RWPE2 (cell line): ENCODE data around the gene ZFP36.
A peak's percentile ranks its signal among the peaks of the same experiment; 100 is the strongest.

ENCODE experiments used
- ATAC-seq: fragments of 200-7000 bp; cut with Tn5 transposase; 3 replicates; pipeline ENCODE4 v1.9.1; 2021; ENCODE audit warnings: low read depth
- DNase-seq: peaks from one replicate; pipeline ENCODE4 v3.0.0-alpha.2; 2020; ENCODE audit warnings: low spot score
- H3K27ac ChIP-seq: fragments of 450-650 bp; 2 replicates; pipeline ENCODE4 v1.5.1; 2017; ENCODE audit warnings: mild to moderate bottlenecking; ENCODE audit not compliant: poor library complexity, severe bottlenecking
- H3K27me3 ChIP-seq: fragments of 250-450 bp; sonication (Bioruptor Pico); 2 replicates; pipeline ENCODE4 v1.5.1; 2021; ENCODE audit warnings: mild to moderate bottlenecking, moderate library complexity; ENCODE audit not compliant: insufficient read depth, poor library complexity, severe bottlenecking
- H3K36me3 ChIP-seq: fragments of 250-450 bp; sonication (Bioruptor Pico); 2 replicates; pipeline ENCODE4 v1.5.1; 2020; ENCODE audit warnings: low read depth, mild to moderate bottlenecking, moderate library complexity
- H3K4me1 ChIP-seq: fragments of 250-450 bp; sonication (Bioruptor Pico); 2 replicates; pipeline ENCODE4 v1.5.1; 2021; ENCODE audit warnings: mild to moderate bottlenecking, moderate library complexity; ENCODE audit not compliant: insufficient read depth, poor library complexity, severe bottlenecking
- H3K4me3 ChIP-seq: fragments of 250-450 bp; sonication (Bioruptor Pico); 2 replicates; pipeline ENCODE4 v1.5.1; 2021; ENCODE audit warnings: mild to moderate bottlenecking, moderate library complexity; ENCODE audit not compliant: severe bottlenecking
- H3K9me3 ChIP-seq: fragments of 250-450 bp; sonication (Bioruptor Pico); 2 replicates; pipeline ENCODE4 v1.5.1; 2021; ENCODE audit warnings: mild to moderate bottlenecking, moderate library complexity; ENCODE audit not compliant: severe bottlenecking
- CTCF ChIP-seq: fragments of 450-650 bp; IDR thresholded peaks from one replicate; pipeline ENCODE4 v1.5.1; 2017; ENCODE audit warnings: mild to moderate bottlenecking, moderate library complexity; ENCODE audit not compliant: poor library complexity, severe bottlenecking

ZFP36 gene

DNA sequence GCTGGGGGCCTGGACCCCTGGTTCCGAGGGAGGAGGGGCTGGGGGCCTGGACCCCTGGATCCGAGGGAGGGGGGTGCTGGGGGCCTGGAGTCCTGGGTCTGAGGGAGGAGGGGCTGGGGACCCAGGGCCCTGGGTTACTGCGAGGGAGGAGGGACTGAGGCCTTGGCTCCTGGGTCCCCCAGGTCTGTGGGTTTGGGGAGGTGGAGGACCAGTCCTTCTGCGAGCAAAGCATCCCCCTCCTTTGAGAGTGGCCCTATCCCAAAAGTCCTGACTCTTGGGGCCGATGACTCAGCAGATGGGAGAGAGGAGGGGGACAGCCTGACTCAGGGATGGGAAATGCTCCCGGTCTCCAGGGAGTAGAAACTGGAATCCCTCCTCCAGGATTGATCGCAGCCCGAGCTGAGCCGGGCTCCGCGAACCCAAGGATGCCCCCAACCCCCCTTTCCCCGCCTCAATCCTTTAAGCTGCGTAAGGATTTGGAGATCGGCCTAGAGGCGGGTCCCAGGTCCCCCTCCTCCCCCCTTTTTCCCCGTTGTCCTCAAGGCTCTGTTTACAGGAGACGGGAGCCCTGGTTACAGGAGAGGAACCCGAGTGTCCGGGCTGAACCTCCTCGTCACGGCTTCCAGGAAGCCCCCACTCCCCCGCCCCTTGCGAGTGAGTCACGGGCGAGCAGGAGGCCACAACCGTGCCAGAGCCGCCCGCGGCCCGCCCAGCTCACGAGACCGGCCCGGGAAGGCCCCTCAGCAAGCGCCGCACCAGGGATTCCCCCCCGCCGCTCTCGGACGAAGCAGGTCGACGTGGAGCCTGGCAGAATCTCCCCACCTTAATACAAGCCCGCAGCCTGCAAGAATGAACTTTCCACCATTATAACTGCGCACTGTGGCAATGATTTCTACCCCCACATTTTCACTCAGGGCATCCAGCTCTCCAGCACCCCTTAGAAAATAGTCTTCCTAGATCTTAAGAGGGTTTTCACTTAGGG, 3.0 kb upstream of the ZFP36 start:
- peak; percentile 56 for ATAC-seq
- Histone ChIP-seq H3K27ac (peak overlapping the region; percentile 98), H3K27me3 (no peaks in the 10 kb centered on the region), H3K4me3 (peak overlapping the region; percentile 20), H3K4me1 (peaks cover 27% of the 10 kb centered on the region), H3K36me3 (peaks cover 23% of the 10 kb centered on the region), H3K9me3 (no peaks in the 10 kb centered on the region)
- no peak for TF ChIP-seq CTCF
- peak; percentile 98 for DNase-seq

GRCh38 chr19:39405261-39405957, 1.2 kb upstream of the ZFP36 start:
- H3K9me3 ChIP-seq, result no peaks in the 10 kb centered on the region
- DNase-seq (no peak), ATAC-seq (no peak)
- peaks cover 23% of the 10 kb centered on the region for H3K4me1 ChIP-seq
- TF ChIP-seq CTCF, result no peak
- peaks cover 25% of the 10 kb centered on the region for H3K36me3 ChIP-seq
- peak overlapping the region; percentile 97 for H3K27ac ChIP-seq
- no peak overlapping the region for H3K4me3 ChIP-seq
- no peaks in the 10 kb centered on the region for H3K27me3 ChIP-seq

- H3K9me3 ChIP-seq, result no peaks in the 10 kb centered on the region
- peak overlapping the region; percentile 89 for H3K4me3 ChIP-seq
- H3K27me3 ChIP-seq, result no peaks in the 10 kb centered on the region
- DNase-seq, result no peak
- H3K27ac ChIP-seq, result peak overlapping the region; percentile 97
- H3K36me3 ChIP-seq, result peaks cover 25% of the 10 kb centered on the region
- H3K4me1 ChIP-seq, result peaks cover 30% of the 10 kb centered on the region
- TF ChIP-seq CTCF, result no peak
- ATAC-seq, result no peak
Measured at GRCh38 chr19:39405958-39406655, 540 bp upstream of the ZFP36 start.

DNA sequence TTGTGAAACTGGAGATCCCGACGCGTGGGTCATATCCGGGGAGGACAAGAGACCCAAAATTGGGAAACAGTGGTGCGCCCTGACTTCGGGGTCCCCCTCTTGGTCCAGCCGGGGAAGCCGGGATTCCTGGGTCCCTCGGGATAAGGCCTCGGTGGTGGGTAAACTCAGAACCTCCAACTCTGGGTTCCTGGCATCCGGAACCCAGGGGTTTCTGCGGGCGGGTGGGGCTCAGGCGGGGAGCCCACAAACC, 688 bp downstream of the ZFP36 start:
- Histone ChIP-seq H3K27me3 (no peaks in the 10 kb centered on the region), H3K36me3 (peaks cover 25% of the 10 kb centered on the region), H3K4me3 (peak overlapping the region; percentile 89), H3K27ac (peak overlapping the region; percentile 97), H3K4me1 (peaks cover 25% of the 10 kb centered on the region), H3K9me3 (no peaks in the 10 kb centered on the region)
- TF ChIP-seq CTCF, result no peak
- ATAC-seq, result no peak
- DNase-seq, result no peak
